Measurements from ENCODE around the gene NT5DC4.

Gene NT5DC4

DNA sequence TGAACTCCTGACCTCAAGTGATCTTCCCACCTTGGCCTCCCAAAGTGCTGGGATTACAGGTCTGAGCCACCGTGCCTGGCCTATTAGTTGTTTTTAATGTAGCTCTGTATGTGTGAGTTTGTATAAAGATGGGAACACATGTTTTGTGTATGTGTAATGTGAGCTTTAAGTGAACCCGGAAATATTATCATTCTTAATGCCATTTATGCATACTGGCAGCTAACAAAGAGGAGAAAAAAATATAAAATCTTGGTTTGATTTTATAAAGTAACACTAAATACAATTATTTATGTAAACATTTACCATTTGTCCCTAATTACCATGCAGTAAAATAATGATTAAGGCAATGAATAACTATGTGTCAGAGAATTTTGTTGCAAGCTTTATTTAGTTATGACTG is 52.7 kb downstream of the NT5DC4 start:
- no peak overlapping the region for H2AFZ ChIP-seq (ENCODE audit: insufficient read depth, low read length, poor library complexity)
- no peak overlapping the region for H3K4me2 ChIP-seq (ENCODE audit: low read length)
- H3K4me3 ChIP-seq (ENCODE audit: low read depth, low read length): no peak overlapping the region
- no peak overlapping the region for H3K23ac ChIP-seq (ENCODE audit: low read length)
- H4K12ac ChIP-seq (ENCODE audit: low read depth, low read length): no peak overlapping the region
- H2BK12ac ChIP-seq (ENCODE audit: low read length): no peak overlapping the region
- no peak overlapping the region for H3K27ac ChIP-seq (ENCODE audit: low read depth, low read length)
- H3K9ac ChIP-seq (ENCODE audit: low read length): no peak overlapping the region
- H3K4me1 ChIP-seq (ENCODE audit: control insufficient read depth in 1 of 2, insufficient read depth in 2 of 2, low read length in 2 of 2): no peaks in the 10 kb centered on the region
- no peak overlapping the region for H3K14ac ChIP-seq (ENCODE audit: low read length)
- H4K8ac ChIP-seq (ENCODE audit: low read depth, low read length): no peak overlapping the region
- H3K27me3 ChIP-seq (ENCODE audit: insufficient read depth, low read length): no peaks in the 10 kb centered on the region
- no peak overlapping the region for H2AK5ac ChIP-seq (ENCODE audit: low read length)
- no CpG with 5 or more reads among the region's 2 CpGs for WGBS (ENCODE audit: extremely low coverage, insufficient coverage, insufficient read length)
- no peak overlapping the region for H4K91ac ChIP-seq (ENCODE audit: low read depth, low read length)
- H3K36me3 ChIP-seq (ENCODE audit: control insufficient read depth in 1 of 2, insufficient read depth in 2 of 2, low read length in 2 of 2): no peaks in the 10 kb centered on the region
- H3K79me1 ChIP-seq (ENCODE audit: low read length): no peaks in the 10 kb centered on the region
- H3K4ac ChIP-seq (ENCODE audit: low read depth, low read length): no peak overlapping the region
- no peaks in the 10 kb centered on the region for H3K79me2 ChIP-seq (ENCODE audit: control insufficient read depth, insufficient read depth, low read length, poor library complexity)
- H2BK120ac ChIP-seq (ENCODE audit: insufficient read depth, low read length, poor library complexity): no peak overlapping the region
- H2BK5ac ChIP-seq (ENCODE audit: low read depth, low read length, poor library complexity): no peak overlapping the region
- peaks cover 2% of the 10 kb centered on the region for H3K9me3 ChIP-seq (ENCODE audit: insufficient read depth, low read depth, low read length)
- DNase-seq: no peak
- no peak overlapping the region for H3K18ac ChIP-seq (ENCODE audit: low read length)

DNA sequence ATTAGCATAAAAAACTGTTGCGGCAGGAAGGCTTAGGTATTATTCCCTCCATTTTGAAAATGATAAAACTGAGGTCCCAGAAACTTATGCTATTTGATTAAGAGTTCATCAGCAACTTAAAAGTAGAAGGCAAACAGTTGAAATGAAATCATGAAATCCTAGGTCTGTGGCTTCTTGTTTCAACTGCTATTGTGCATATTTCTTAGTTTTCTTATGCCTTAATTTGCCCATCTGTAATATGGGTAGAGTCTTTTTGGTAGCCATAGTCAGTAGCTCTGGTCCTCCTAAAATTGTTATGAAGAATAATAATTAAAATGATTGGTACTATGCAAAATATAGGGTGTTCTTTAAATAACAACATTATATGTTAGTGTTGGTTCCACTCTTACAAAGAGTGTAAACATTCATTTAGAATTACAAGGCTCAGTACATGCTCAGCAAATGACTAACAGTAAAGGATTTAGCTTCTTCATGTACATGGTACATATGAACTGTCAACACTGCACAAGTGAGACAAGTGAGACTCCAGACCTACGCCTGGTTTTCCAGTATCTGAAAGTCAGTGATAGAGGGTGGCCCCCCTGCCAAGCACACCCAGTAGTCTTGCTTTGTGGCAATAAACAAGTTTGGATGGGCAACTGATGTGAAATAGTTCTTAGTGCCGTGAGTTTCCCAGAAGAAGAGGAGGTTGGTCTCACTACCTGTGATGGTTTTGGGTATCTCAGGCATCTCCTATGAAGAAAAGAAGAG is 53.9 kb downstream of the NT5DC4 start:
- no peak overlapping the region for H3K4me2 ChIP-seq (ENCODE audit: low read length)

DNA sequence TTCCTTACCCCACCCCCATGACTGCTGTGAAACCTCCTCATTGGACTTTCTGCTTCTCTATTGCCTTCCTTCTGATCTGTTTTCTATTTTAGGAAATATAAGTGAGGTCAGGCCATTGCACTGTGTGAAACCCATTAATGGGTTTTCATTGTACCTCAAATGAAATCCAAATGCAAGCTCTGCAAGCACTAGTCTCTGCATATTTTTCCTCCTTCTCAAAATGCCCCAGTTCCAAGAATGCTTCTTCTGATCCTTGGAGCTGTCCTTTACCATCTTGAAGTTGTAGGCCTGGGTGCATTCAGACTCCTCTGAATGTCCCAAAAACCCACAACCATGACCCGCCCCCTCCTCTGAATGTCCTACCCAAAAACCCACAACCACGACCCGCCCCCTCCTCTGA is 55.3 kb downstream of the NT5DC4 start:
- no peak overlapping the region for H2AFZ ChIP-seq (ENCODE audit: insufficient read depth, low read length, poor library complexity)
- H3K79me1 ChIP-seq (ENCODE audit: low read length): no peaks in the 10 kb centered on the region
- no peak overlapping the region for H2BK12ac ChIP-seq (ENCODE audit: low read length)
- DNase-seq: no peak
- no peak overlapping the region for H3K14ac ChIP-seq (ENCODE audit: low read length)
- no peak overlapping the region for H2BK5ac ChIP-seq (ENCODE audit: low read depth, low read length, poor library complexity)
- H2BK120ac ChIP-seq (ENCODE audit: insufficient read depth, low read length, poor library complexity): no peak overlapping the region
- no peak overlapping the region for H3K27ac ChIP-seq (ENCODE audit: low read depth, low read length)
- H3K4me1 ChIP-seq (ENCODE audit: control insufficient read depth in 1 of 2, insufficient read depth in 2 of 2, low read length in 2 of 2): no peaks in the 10 kb centered on the region
- H3K4me3 ChIP-seq (ENCODE audit: low read depth, low read length): no peak overlapping the region
- no peak overlapping the region for H2AK5ac ChIP-seq (ENCODE audit: low read length)
- H3K18ac ChIP-seq (ENCODE audit: low read length): no peak overlapping the region
- no peaks in the 10 kb centered on the region for H3K79me2 ChIP-seq (ENCODE audit: control insufficient read depth, insufficient read depth, low read length, poor library complexity)
- no peak overlapping the region for H4K12ac ChIP-seq (ENCODE audit: low read depth, low read length)
- H3K9ac ChIP-seq (ENCODE audit: low read length): no peak overlapping the region
- H4K8ac ChIP-seq (ENCODE audit: low read depth, low read length): no peak overlapping the region
- no peaks in the 10 kb centered on the region for H3K9me3 ChIP-seq (ENCODE audit: insufficient read depth, low read depth, low read length)
- no peaks in the 10 kb centered on the region for H3K27me3 ChIP-seq (ENCODE audit: insufficient read depth, low read length)
- no peak overlapping the region for H3K4me2 ChIP-seq (ENCODE audit: low read length)
- no peak overlapping the region for H3K23ac ChIP-seq (ENCODE audit: low read length)
- H3K36me3 ChIP-seq (ENCODE audit: control insufficient read depth in 1 of 2, insufficient read depth in 2 of 2, low read length in 2 of 2): no peaks in the 10 kb centered on the region
- WGBS (ENCODE audit: extremely low coverage, insufficient coverage, insufficient read length): no CpG with 5 or more reads among the region's 3 CpGs
- H4K91ac ChIP-seq (ENCODE audit: low read depth, low read length): no peak overlapping the region
- H3K4ac ChIP-seq (ENCODE audit: low read depth, low read length): no peak overlapping the region

More for the DNA sequence above, 53.9 kb downstream of the NT5DC4 start:
- no peaks in the 10 kb centered on the region for H3K4me1 ChIP-seq (ENCODE audit: control insufficient read depth in 1 of 2, insufficient read depth in 2 of 2, low read length in 2 of 2)
- peaks cover 2% of the 10 kb centered on the region for H3K9me3 ChIP-seq (ENCODE audit: insufficient read depth, low read depth, low read length)
- H2BK12ac ChIP-seq (ENCODE audit: low read length): no peak overlapping the region
- no peak overlapping the region for H3K18ac ChIP-seq (ENCODE audit: low read length)
- DNase-seq: no peak
- no peak overlapping the region for H2AK5ac ChIP-seq (ENCODE audit: low read length)
- no peak overlapping the region for H4K8ac ChIP-seq (ENCODE audit: low read depth, low read length)
- no peak overlapping the region for H4K12ac ChIP-seq (ENCODE audit: low read depth, low read length)
- H3K4ac ChIP-seq (ENCODE audit: low read depth, low read length): no peak overlapping the region
- H4K91ac ChIP-seq (ENCODE audit: low read depth, low read length): no peak overlapping the region
- H3K9ac ChIP-seq (ENCODE audit: low read length): no peak overlapping the region
- no peak overlapping the region for H2AFZ ChIP-seq (ENCODE audit: insufficient read depth, low read length, poor library complexity)
- no peaks in the 10 kb centered on the region for H3K27me3 ChIP-seq (ENCODE audit: insufficient read depth, low read length)
- H3K27ac ChIP-seq (ENCODE audit: low read depth, low read length): no peak overlapping the region
- no peaks in the 10 kb centered on the region for H3K79me1 ChIP-seq (ENCODE audit: low read length)
- H3K79me2 ChIP-seq (ENCODE audit: control insufficient read depth, insufficient read depth, low read length, poor library complexity): no peaks in the 10 kb centered on the region
- H3K36me3 ChIP-seq (ENCODE audit: control insufficient read depth in 1 of 2, insufficient read depth in 2 of 2, low read length in 2 of 2): no peaks in the 10 kb centered on the region
- no peak overlapping the region for H2BK120ac ChIP-seq (ENCODE audit: insufficient read depth, low read length, poor library complexity)
- H3K23ac ChIP-seq (ENCODE audit: low read length): no peak overlapping the region
- WGBS (ENCODE audit: extremely low coverage, insufficient coverage, insufficient read length): no CpG with 5 or more reads among the region's 3 CpGs
- H2BK5ac ChIP-seq (ENCODE audit: low read depth, low read length, poor library complexity): no peak overlapping the region
- H3K4me3 ChIP-seq (ENCODE audit: low read depth, low read length): no peak overlapping the region
- no peak overlapping the region for H3K14ac ChIP-seq (ENCODE audit: low read length)

DNA sequence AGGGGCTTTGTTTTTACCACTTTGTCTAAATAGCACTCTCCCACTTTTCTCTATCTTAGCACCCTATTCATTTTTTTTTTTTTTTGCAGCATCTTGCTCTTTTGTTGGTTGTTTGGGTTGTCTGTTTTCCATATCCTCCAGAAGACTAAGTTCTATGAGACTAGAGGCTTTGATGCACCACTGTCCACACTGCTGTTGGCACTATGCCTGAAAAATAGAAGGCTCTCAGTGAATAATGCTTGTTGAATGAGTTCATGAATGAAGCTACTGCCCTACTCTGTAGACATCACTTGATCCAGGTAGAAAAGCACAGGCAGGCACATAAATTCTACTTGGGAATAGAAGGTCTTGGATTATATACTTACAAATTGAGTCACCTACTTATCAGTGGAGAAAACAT is 56.2 kb downstream of the NT5DC4 start:
- H2BK120ac ChIP-seq (ENCODE audit: insufficient read depth, low read length, poor library complexity): no peak overlapping the region
- no peak overlapping the region for H2BK12ac ChIP-seq (ENCODE audit: low read length)
- no peak overlapping the region for H3K4ac ChIP-seq (ENCODE audit: low read depth, low read length)
- no peak overlapping the region for H3K4me2 ChIP-seq (ENCODE audit: low read length)
- no peak overlapping the region for H3K23ac ChIP-seq (ENCODE audit: low read length)
- no peaks in the 10 kb centered on the region for H3K36me3 ChIP-seq (ENCODE audit: control insufficient read depth in 1 of 2, insufficient read depth in 2 of 2, low read length in 2 of 2)
- no peak overlapping the region for H2AFZ ChIP-seq (ENCODE audit: insufficient read depth, low read length, poor library complexity)
- no peak overlapping the region for H3K14ac ChIP-seq (ENCODE audit: low read length)
- no peak overlapping the region for H4K12ac ChIP-seq (ENCODE audit: low read depth, low read length)
- H3K9ac ChIP-seq (ENCODE audit: low read length): no peak overlapping the region
- H3K79me2 ChIP-seq (ENCODE audit: control insufficient read depth, insufficient read depth, low read length, poor library complexity): no peaks in the 10 kb centered on the region
- no peaks in the 10 kb centered on the region for H3K79me1 ChIP-seq (ENCODE audit: low read length)
- H4K91ac ChIP-seq (ENCODE audit: low read depth, low read length): no peak overlapping the region
- H3K18ac ChIP-seq (ENCODE audit: low read length): no peak overlapping the region
- no peak for DNase-seq
- no peak overlapping the region for H3K27ac ChIP-seq (ENCODE audit: low read depth, low read length)
- no peaks in the 10 kb centered on the region for H3K27me3 ChIP-seq (ENCODE audit: insufficient read depth, low read length)
- no peaks in the 10 kb centered on the region for H3K9me3 ChIP-seq (ENCODE audit: insufficient read depth, low read depth, low read length)
- H2AK5ac ChIP-seq (ENCODE audit: low read length): no peak overlapping the region
- H4K8ac ChIP-seq (ENCODE audit: low read depth, low read length): no peak overlapping the region
- no peak overlapping the region for H3K4me3 ChIP-seq (ENCODE audit: low read depth, low read length)
- no peak overlapping the region for H2BK5ac ChIP-seq (ENCODE audit: low read depth, low read length, poor library complexity)
- no peaks in the 10 kb centered on the region for H3K4me1 ChIP-seq (ENCODE audit: control insufficient read depth in 1 of 2, insufficient read depth in 2 of 2, low read length in 2 of 2)

Measured in trophoblast cell (in vitro differentiated cells and primary cell).